Measurements from ENCODE around the gene SGMS2.

SGMS2 gene

GRCh38 chr4:107792711-107793110, 32.0 kb upstream of the SGMS2 start:
- DNase-seq = no peak
- no peak for TF ChIP-seq CTCF (IDR thresholded peaks at IDR 0.05)
- peaks cover 5% of the 10 kb centered on the region for H3K27me3 Mint-ChIP-seq (ENCODE audit: low read depth, poor library complexity)
- H3K9me3 Mint-ChIP-seq = no peaks in the 10 kb centered on the region
- H3K27ac Mint-ChIP-seq = no peak overlapping the region
- H3K4me1 Mint-ChIP-seq = no peaks in the 10 kb centered on the region
- H3K4me3 Mint-ChIP-seq = no peak overlapping the region
- no peaks in the 10 kb centered on the region for H3K36me3 Mint-ChIP-seq (ENCODE audit: low read depth)

- DNase-seq = no peak
- H3K9me3 Mint-ChIP-seq = no peaks in the 10 kb centered on the region
- H3K27ac Mint-ChIP-seq = no peak overlapping the region
- peaks cover 5% of the 10 kb centered on the region for H3K27me3 Mint-ChIP-seq (ENCODE audit: low read depth, poor library complexity)
- H3K36me3 Mint-ChIP-seq (ENCODE audit: low read depth) = no peaks in the 10 kb centered on the region
- no peak overlapping the region for H3K4me3 Mint-ChIP-seq
- no peak for TF ChIP-seq CTCF (IDR thresholded peaks at IDR 0.05)
- no peaks in the 10 kb centered on the region for H3K4me1 Mint-ChIP-seq
Observed at GRCh38 chr4:107793996-107794395, 30.7 kb upstream of the SGMS2 start.

GRCh38 chr4:107799669-107800450, 24.9 kb upstream of the SGMS2 start:
- Mint-ChIP-seq H3K4me1 (no peaks in the 10 kb centered on the region), H3K4me3 (no peak overlapping the region), H3K27me3 (ENCODE audit: low read depth, poor library complexity) (peaks cover 5% of the 10 kb centered on the region), H3K9me3 (peaks cover 4% of the 10 kb centered on the region), H3K36me3 (ENCODE audit: low read depth) (no peaks in the 10 kb centered on the region), H3K27ac (no peak overlapping the region)
- DNase-seq = no peak
- TF ChIP-seq CTCF (IDR thresholded peaks at IDR 0.05) = no peak

GRCh38 chr4:107800706-107801105, 24.0 kb upstream of the SGMS2 start:
- no peak for DNase-seq
- no peaks in the 10 kb centered on the region for H3K4me1 Mint-ChIP-seq
- no peak for TF ChIP-seq CTCF (IDR thresholded peaks at IDR 0.05)
- peaks cover 4% of the 10 kb centered on the region for H3K9me3 Mint-ChIP-seq
- no peak overlapping the region for H3K4me3 Mint-ChIP-seq
- peaks cover 5% of the 10 kb centered on the region for H3K27me3 Mint-ChIP-seq (ENCODE audit: low read depth, poor library complexity)
- no peak overlapping the region for H3K27ac Mint-ChIP-seq
- H3K36me3 Mint-ChIP-seq (ENCODE audit: low read depth) = no peaks in the 10 kb centered on the region

- Mint-ChIP-seq H3K36me3 (ENCODE audit: low read depth) (no peaks in the 10 kb centered on the region), H3K4me3 (no peak overlapping the region), H3K27me3 (ENCODE audit: low read depth, poor library complexity) (peaks cover 5% of the 10 kb centered on the region), H3K27ac (no peak overlapping the region), H3K4me1 (no peaks in the 10 kb centered on the region), H3K9me3 (peaks cover 4% of the 10 kb centered on the region)
- TF ChIP-seq CTCF (IDR thresholded peaks at IDR 0.05) = no peak
- no peak for DNase-seq
Observed at GRCh38 chr4:107801766-107802211, 22.9 kb upstream of the SGMS2 start.

GRCh38 chr4:107804956-107805355, 19.8 kb upstream of the SGMS2 start:
- H3K27me3 Mint-ChIP-seq (ENCODE audit: low read depth, poor library complexity) = no peaks in the 10 kb centered on the region

More at GRCh38 chr4:107804956-107805355, 19.8 kb upstream of the SGMS2 start:
- no peak overlapping the region for H3K27ac Mint-ChIP-seq
- no peaks in the 10 kb centered on the region for H3K36me3 Mint-ChIP-seq (ENCODE audit: low read depth)
- no peak for DNase-seq
- TF ChIP-seq CTCF (IDR thresholded peaks at IDR 0.05) = no peak
- no peaks in the 10 kb centered on the region for H3K4me1 Mint-ChIP-seq
- H3K4me3 Mint-ChIP-seq = no peak overlapping the region
- H3K9me3 Mint-ChIP-seq = peaks cover 4% of the 10 kb centered on the region

Data from nephron progenitor cell (in vitro differentiated cells).